Stimulated activated CD4-positive, alpha-beta T cell treated with anti-CD3 and anti-CD28 coated beads, TNF-alpha, amount 100 ng/mL, for 4 hours (primary cell): ENCODE data around the gene REG4.

Source experiments
- DNase-seq, 3 experiments: peaks; one replicate each; pipeline ENCODE4 v3.0.0-alpha.2; 2020; ENCODE audit warnings: low read depth in 3 of 3

Gene REG4

GRCh38 chr1:119781434-119782210, 29.6 kb downstream of the REG4 start:
- no peak for DNase-seq

DNA sequence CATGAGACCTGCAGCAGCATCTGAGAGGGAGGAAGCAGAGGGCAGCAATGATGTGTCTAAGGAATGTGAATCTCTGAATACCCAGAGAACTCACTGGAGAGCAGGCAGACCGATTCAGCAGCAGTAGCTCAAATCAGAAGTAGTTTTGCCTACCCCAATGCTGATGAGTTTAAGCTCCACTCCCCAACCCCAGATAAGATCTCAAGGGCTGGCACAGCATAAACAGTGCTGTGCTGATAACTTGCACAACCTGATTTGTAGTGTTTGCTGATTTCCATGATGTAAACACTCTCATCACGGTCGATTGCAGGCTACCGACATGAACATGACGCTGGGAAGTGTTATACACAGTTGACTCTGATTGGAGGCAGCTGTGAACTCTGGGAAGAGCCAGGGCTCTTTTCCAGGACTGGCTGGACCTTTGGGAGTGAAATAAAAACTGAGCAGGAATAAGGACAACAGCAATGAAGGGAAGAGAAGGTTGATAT, 31.3 kb downstream of the REG4 start:
- DNase-seq, result no peak

GRCh38 chr1:119778886-119779560, 32.2 kb downstream of the REG4 start:
- no peak for DNase-seq

DNA sequence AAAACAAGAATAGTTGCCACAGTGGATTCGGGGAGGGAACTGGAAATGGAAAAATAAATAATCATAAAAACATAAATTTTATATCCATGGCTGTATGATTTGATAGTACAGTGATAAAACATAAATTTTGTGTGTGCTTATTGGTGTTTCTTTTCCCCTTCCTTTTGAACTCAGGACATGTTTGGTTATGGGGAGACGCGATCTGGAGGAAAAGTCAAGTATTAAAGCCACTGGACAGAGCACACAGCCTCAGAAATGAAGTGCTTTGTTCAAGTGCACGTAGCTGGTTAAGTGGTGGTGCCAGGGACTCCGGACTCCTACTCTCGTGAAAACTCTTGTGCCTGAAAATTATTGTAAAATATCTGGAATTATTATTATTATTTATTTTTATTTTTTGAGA, 32.9 kb downstream of the REG4 start:
- no peak for DNase-seq

GRCh38 chr1:119774746-119775490, 36.3 kb downstream of the REG4 start:
- no peak for DNase-seq

DNA sequence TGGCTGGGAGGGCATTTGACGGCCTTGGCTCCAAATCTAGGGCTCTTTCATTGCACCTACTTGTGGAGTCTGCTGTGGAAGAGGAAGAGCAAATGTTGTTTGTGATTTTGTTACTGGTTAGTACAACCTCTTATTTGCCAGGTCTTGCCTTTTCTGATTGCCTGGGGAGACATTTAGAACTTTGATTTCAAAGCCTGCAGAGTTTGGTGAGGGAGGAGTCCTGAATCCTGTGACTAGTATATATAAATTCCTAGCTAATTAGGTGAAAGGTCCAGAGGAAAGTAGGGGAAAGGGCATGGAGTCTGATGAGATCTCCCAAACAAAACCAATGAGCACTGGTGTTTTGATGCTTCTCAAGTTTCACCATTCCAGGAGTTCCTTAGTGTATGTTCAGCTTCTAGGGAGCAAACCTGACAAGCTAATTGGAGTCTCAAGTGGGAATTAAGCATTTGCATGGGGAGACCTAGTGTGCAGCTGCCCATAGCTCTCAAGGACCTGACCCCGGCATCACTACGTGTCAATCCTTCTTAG, 37.5 kb downstream of the REG4 start:
- no peak for DNase-seq

GRCh38 chr1:119772298-119772697, 39.0 kb downstream of the REG4 start:
- DNase-seq, result no peak

DNA sequence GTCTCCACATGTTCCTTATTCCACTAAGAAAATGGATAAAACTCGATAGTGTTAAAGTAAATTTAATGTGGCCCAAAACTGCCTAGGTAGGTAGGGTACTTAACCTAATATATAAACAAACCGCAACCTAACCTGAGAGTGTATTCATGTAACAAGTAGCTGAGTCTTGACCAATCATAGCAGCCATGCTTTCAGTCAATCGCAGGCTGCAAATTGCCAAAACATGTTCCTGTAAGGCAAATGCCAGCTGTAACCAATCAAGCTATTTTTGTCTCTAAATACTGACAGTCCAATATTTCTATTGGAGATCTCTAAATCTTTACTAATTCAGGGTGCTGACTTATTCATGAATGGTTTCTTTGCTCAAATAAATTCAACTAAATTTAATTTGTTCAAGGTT, 39.5 kb downstream of the REG4 start:
- no peak for DNase-seq

GRCh38 chr1:119771016-119771415, 40.2 kb downstream of the REG4 start:
- DNase-seq, result no peak

- DNase-seq, result no peak
Observed at GRCh38 chr1:119768778-119769177, 42.5 kb downstream of the REG4 start, which contains the start of gene HMGCS2. Gene HMGCS2, minus strand, starts transcription at chr1:119768905. Its CDS starts 61 bp downstream, at chr1:119768844.

- DNase-seq, result no peak
Observed at GRCh38 chr1:119767486-119767885, 43.8 kb downstream of the REG4 start.

- DNase-seq, result no peak
Observed at GRCh38 chr1:119766374-119766794, 44.9 kb downstream of the REG4 start.

- DNase-seq, result no peak
Observed at GRCh38 chr1:119764220-119764619, 47.0 kb downstream of the REG4 start.

DNA sequence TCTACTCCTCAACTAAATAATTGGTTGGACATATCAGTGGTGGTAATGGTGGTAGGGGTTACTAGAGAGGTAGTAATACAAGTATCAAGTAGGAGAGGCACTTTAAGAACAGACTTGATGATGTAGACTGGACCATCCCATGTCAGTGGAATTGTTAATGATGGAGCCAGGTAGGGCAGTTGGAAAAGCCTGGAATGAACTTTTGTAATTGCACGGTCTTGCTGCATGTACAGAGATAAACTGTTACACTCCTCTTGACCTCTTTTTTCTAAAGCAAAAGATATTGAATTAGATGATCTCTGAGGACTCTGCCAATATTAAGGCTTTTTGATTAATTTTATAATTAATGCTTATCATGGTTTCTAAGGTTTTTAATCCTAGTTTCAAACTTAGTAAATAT, 48.3 kb downstream of the REG4 start:
- DNase-seq, result no peak

DNA sequence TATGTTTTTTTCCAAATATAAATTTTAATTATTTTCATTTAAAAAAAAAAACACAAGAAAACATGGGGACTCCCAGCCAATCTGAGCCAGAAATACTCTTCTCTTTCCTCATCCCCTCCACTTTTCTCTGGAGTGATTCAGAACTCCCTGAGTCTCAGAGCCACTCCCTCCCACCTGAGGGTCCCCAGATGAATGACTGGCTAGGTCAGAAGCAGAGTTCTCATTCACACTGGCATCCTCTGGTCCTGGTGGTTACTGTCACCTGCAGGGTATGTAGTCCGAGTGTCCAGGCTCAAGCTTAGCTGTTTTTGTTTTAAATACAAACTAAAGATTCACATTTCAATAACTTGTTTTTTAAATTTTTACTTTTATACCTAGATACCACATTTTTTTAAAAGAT, 48.9 kb downstream of the REG4 start:
- no peak for DNase-seq

GRCh38 chr1:119758584-119758983, 52.7 kb downstream of the REG4 start:
- no peak for DNase-seq

- no peak for DNase-seq
Observed at GRCh38 chr1:119752592-119752991, 58.7 kb downstream of the REG4 start.

DNA sequence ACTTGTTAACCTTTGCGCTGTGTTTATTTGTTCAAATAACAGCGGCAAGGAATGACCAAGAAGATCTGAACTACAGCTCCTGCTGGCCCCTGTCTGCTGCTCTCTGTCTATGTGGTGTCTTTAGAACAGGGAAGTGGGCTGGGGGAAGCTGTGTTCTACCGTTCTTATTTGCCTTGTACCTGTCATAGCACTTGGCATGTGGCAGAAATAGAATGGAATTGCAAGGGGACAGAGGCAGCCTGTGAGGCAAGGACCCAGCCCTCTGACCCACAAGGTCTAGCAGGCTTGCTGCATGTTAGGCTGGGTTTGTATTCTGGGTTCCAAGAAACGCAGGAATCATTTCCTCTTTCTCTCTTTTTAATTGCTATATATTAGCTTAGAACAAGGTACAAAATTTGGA, 63.2 kb downstream of the REG4 start:
- DNase-seq, result no peak

GRCh38 chr1:119747451-119747850, 63.8 kb downstream of the REG4 start:
- DNase-seq, result no peak

- no peak for DNase-seq
Observed at GRCh38 chr1:119745034-119745433, 66.2 kb downstream of the REG4 start.

- DNase-seq, result no peak
Observed at GRCh38 chr1:119744598-119744942, 66.7 kb downstream of the REG4 start.
